ENCODE data around the gene OPRL1.

Gene OPRL1

GRCh38 chr20:64080013-64080812 is at the start of gene OPRL1:
OPRL1 (plus strand) TSS chr20:64080082; CDS start chr20:64092721, 12,639 bp downstream.
- no peak for DNase-seq
- Mint-ChIP-seq H3K9me3 (no peaks in the 10 kb centered on the region), H3K27me3 (ENCODE audit: low read depth, poor library complexity) (peaks cover 41% of the 10 kb centered on the region), H3K27ac (peak within 1 kb of the TSS; percentile 39), H3K36me3 (ENCODE audit: low read depth) (no peaks in the 10 kb centered on the region), H3K4me1 (peaks cover 39% of the 10 kb centered on the region), H3K4me3 (peak within 1 kb of the TSS; percentile 82)
- TF ChIP-seq CTCF (IDR thresholded peaks at IDR 0.05) = no peak

- no peak for TF ChIP-seq CTCF (IDR thresholded peaks at IDR 0.05)
- Mint-ChIP-seq H3K4me3 (no peak overlapping the region), H3K9me3 (no peaks in the 10 kb centered on the region), H3K36me3 (ENCODE audit: low read depth) (peaks cover 59% of the 10 kb centered on the region), H3K27me3 (ENCODE audit: low read depth, poor library complexity) (peaks cover 7% of the 10 kb centered on the region), H3K4me1 (peaks cover 15% of the 10 kb centered on the region), H3K27ac (no peak overlapping the region)
- no peak for DNase-seq
Measured at GRCh38 chr20:64030371-64031134, 49.3 kb upstream of the OPRL1 start.

GRCh38 chr20:64031822-64032314 is 48.0 kb upstream of the OPRL1 start:
- Mint-ChIP-seq H3K36me3 (ENCODE audit: low read depth) (peaks cover 53% of the 10 kb centered on the region), H3K9me3 (no peaks in the 10 kb centered on the region), H3K4me3 (no peak overlapping the region), H3K27me3 (ENCODE audit: low read depth, poor library complexity) (peaks cover 11% of the 10 kb centered on the region), H3K27ac (no peak overlapping the region), H3K4me1 (peaks cover 28% of the 10 kb centered on the region)
- DNase-seq = no peak
- TF ChIP-seq CTCF (IDR thresholded peaks at IDR 0.05) = no peak

GRCh38 chr20:64032706-64033624 is 46.9 kb upstream of the OPRL1 start:
- no peak for DNase-seq
- Mint-ChIP-seq H3K4me1 (peaks cover 36% of the 10 kb centered on the region), H3K27me3 (ENCODE audit: low read depth, poor library complexity) (peaks cover 20% of the 10 kb centered on the region), H3K9me3 (no peaks in the 10 kb centered on the region), H3K4me3 (no peak overlapping the region), H3K36me3 (ENCODE audit: low read depth) (peaks cover 43% of the 10 kb centered on the region), H3K27ac (no peak overlapping the region)
- TF ChIP-seq CTCF (IDR thresholded peaks at IDR 0.05) = no peak

GRCh38 chr20:64033981-64034493 is 45.8 kb upstream of the OPRL1 start:
- no peak overlapping the region for H3K4me3 Mint-ChIP-seq

More at GRCh38 chr20:64033981-64034493, 45.8 kb upstream of the OPRL1 start:
- Mint-ChIP-seq H3K27ac (no peak overlapping the region), H3K27me3 (ENCODE audit: low read depth, poor library complexity) (peaks cover 27% of the 10 kb centered on the region), H3K4me1 (peaks cover 36% of the 10 kb centered on the region), H3K9me3 (no peaks in the 10 kb centered on the region), H3K36me3 (ENCODE audit: low read depth) (peaks cover 37% of the 10 kb centered on the region)
- DNase-seq = no peak
- no peak for TF ChIP-seq CTCF (IDR thresholded peaks at IDR 0.05)
